ENCODE data around the gene TAF8.

TAF8 gene

DNA sequence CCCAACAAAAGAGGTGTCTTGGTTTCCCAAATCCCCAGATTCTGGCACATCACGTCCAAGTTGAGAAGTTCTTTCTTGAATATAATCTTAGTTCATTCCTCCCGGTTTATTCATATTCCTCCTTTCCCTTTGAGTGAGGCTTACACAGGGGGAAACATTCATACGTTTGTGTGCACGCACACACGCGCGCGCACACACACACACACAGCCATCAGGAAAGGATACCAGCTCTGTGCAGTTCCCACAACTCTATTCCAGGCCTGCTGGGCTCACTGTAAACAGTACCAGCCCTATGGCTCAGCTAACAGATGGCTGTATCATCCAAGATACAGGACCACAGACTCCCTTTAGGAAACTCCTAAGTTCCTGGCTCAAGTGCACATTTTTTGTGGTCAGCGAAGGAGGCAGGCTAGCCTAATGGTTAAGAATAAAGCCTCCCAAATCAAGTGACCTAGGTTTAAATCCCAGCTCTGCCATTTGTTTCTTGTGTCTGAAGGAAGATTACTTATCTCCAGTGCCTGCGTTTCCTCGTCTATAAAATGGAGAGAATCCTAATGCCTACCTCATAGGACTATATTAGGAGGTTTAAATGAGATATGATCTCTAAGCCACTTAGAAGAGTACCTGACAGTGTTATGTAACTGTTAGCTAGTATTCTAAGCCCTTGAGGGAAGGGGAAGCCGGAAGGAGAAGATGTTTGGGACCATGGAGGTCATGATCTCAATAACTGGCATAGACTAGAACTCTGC, 3.7 kb upstream of the TAF8 start:
- Histone ChIP-seq H3K9me3 (ENCODE audit: insufficient read depth, low read depth, low read length) (no peaks in the 10 kb centered on the region), H3K9ac (ENCODE audit: low read depth, low read length) (no peak overlapping the region), H3K27me3 (ENCODE audit: insufficient read depth, low read length) (peaks cover 69% of the 10 kb centered on the region), H3K27ac (ENCODE audit: low read depth, low read length) (no peak overlapping the region), H3K4me3 (ENCODE audit: low read length) (no peak overlapping the region), H3K4me1 (ENCODE audit: insufficient read depth, low read length) (peaks cover 18% of the 10 kb centered on the region), H3K36me3 (ENCODE audit: insufficient read depth, low read length) (no peaks in the 10 kb centered on the region)
- WGBS, result 51% methylated on average over 12 of the region's 12 CpGs

DNA sequence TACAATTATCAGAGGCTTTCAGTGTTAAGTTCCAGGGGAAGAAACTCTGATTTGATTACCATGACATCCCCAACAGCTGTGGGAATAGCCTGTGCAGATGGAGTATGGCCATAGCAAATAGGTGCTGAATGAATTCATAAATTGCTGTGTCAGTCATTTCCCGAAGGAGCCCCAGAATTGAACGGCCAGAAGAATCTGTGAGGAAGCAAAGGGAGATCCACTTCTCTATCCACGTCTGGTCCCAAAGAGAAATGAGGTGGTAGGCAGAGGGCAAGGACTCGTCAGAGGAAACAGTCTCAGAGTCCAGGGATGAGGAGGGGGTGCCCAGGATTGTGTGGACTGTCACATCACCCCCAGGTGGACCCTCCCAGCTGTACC, 3.1 kb upstream of the TAF8 start:
- no peaks in the 10 kb centered on the region for H3K9me3 ChIP-seq (ENCODE audit: insufficient read depth, low read depth, low read length)
- H3K27ac ChIP-seq (ENCODE audit: low read depth, low read length), result no peak overlapping the region
- H3K4me1 ChIP-seq (ENCODE audit: insufficient read depth, low read length), result peaks cover 17% of the 10 kb centered on the region
- WGBS, result 66% methylated on average over 4 of the region's 4 CpGs
- H3K4me3 ChIP-seq (ENCODE audit: low read length), result no peak overlapping the region
- peaks cover 5% of the 10 kb centered on the region for H3K36me3 ChIP-seq (ENCODE audit: insufficient read depth, low read length)
- peaks cover 69% of the 10 kb centered on the region for H3K27me3 ChIP-seq (ENCODE audit: insufficient read depth, low read length)
- H3K9ac ChIP-seq (ENCODE audit: low read depth, low read length), result no peak overlapping the region

DNA sequence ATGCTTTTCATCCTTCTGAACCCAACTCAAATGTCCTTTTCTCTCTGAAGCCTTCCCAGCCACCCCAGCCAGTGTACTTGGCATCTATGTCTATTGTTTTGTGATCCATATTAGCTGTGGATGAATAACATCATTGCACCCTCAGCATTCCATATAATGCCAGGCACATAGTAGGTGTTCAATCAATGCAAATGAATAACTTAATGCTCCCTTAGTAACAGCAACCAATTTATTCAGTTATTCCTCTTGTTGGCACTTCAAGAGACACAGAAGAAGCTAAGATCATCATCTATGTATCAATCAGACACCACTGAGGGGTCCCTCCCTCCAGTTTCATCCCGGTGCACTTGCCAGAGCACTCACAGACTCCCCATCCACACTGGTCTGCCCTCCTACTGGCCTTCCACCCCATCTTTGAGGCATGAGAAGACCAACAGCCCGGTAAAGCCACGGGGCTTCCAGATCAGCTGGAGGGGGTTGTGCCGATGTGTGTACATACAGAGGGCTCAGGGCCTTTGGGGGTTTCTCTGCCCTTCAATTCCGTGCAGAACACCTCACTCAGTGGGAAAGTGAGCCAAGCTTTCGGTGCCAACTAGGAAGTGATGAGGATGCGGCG, 2.4 kb upstream of the TAF8 start:
- peak overlapping the region; percentile 58 for H3K4me3 ChIP-seq (ENCODE audit: low read length)
- H3K27me3 ChIP-seq (ENCODE audit: insufficient read depth, low read length), result peaks cover 66% of the 10 kb centered on the region
- no peak overlapping the region for H3K27ac ChIP-seq (ENCODE audit: low read depth, low read length)
- H3K9me3 ChIP-seq (ENCODE audit: insufficient read depth, low read depth, low read length), result no peaks in the 10 kb centered on the region
- peaks cover 17% of the 10 kb centered on the region for H3K4me1 ChIP-seq (ENCODE audit: insufficient read depth, low read length)
- H3K9ac ChIP-seq (ENCODE audit: low read depth, low read length), result peak overlapping the region; percentile 61
- WGBS, result 6% methylated on average over 8 of the region's 8 CpGs
- peaks cover 11% of the 10 kb centered on the region for H3K36me3 ChIP-seq (ENCODE audit: insufficient read depth, low read length)

DNA sequence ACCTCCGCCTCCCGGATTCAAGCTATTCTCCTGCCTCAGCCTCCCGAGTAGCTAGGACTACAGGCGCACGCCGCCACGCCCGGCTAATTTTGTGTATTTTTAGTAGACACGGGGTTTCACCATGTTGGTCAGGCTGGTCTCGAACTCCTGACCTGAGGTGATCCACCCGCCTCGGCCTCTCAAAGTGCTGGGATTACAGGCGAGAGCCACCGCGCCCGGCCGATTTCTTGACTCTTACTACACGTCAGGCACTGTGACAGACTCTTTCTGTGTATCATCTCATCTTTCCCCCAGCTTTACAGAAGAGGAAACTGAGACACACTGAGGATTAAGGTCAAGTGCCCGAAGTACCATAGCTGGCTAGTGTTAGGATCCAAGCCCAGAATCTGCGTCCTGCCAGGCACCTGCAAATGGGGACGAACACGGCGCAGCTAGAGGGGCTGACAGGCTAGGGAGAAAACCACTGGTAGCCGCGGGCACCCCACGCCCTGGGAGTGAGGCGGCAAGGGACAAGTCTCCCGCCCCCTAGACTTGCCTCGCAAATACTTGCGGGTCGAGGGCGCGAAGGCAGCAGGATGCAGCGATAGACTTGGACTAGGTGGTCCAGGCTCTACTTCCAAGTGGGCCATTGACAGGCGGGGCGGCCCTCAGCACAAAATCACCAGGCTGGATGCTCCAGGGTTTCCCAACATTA, 1.1 kb upstream of the TAF8 start:
- Histone ChIP-seq H3K4me1 (ENCODE audit: insufficient read depth, low read length) (peaks cover 17% of the 10 kb centered on the region), H3K9ac (ENCODE audit: low read depth, low read length) (no peak overlapping the region), H3K27me3 (ENCODE audit: insufficient read depth, low read length) (peaks cover 55% of the 10 kb centered on the region), H3K27ac (ENCODE audit: low read depth, low read length) (no peak overlapping the region), H3K36me3 (ENCODE audit: insufficient read depth, low read length) (peaks cover 24% of the 10 kb centered on the region), H3K4me3 (ENCODE audit: low read length) (peak overlapping the region; percentile 58), H3K9me3 (ENCODE audit: insufficient read depth, low read depth, low read length) (no peaks in the 10 kb centered on the region)
- 82% methylated on average over 36 of the region's 36 CpGs for WGBS

DNA sequence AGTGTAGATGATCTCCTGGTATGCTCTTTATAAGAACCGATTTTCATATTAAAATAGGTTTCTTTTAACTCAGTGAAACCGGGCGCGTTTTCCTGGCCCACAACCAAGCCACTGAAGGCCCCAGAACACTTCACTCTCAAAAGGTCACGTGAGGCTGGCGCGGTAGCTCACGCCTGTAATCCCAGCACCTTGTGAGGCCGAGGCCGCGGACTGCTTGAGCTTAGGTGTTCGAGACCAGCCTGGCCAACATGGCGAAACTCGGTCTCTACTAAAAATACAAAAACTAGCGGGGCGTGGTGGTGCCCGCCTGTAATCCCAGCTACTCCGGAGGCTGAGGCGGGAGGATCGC, 402 bp upstream of the TAF8 start:
- peaks cover 17% of the 10 kb centered on the region for H3K4me1 ChIP-seq (ENCODE audit: insufficient read depth, low read length)

DNA sequence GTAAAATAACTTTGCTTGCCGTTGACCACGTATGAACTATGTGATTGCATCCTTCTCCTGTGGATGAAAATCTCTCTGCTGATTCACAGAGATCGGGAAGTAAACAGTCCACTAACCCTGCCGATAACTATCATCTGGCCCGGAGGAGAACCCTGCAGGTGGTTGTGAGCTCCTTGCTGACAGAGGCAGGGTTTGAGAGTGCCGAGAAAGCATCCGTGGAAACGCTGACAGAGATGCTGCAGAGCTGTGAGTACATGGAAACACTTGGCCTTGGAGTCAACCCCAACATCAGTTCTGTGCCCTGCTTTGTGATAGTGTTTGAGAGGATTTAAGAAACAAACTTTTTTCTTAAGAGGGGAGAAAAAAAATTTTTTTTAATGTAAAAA, 937 bp downstream of the TAF8 start:
- no peak overlapping the region; the same call in 1 of the 2 replicates for H3K27ac ChIP-seq (ENCODE audit: low read depth, low read length)
- H3K27me3 ChIP-seq (ENCODE audit: insufficient read depth, low read length), result peaks cover 38% of the 10 kb centered on the region
- peaks cover 41% of the 10 kb centered on the region for H3K36me3 ChIP-seq (ENCODE audit: insufficient read depth, low read length)
- no peak overlapping the region for H3K9ac ChIP-seq (ENCODE audit: low read depth, low read length)
- H3K4me3 ChIP-seq (ENCODE audit: low read length), result peak overlapping the region; percentile 73
- peaks cover 6% of the 10 kb centered on the region; the same call in 1 of the 2 replicates for H3K4me1 ChIP-seq (ENCODE audit: insufficient read depth, low read length)
- H3K9me3 ChIP-seq (ENCODE audit: insufficient read depth, low read depth, low read length), result no peaks in the 10 kb centered on the region
- WGBS, result 67% methylated on average over 8 of the region's 8 CpGs

More for the DNA sequence above, 402 bp upstream of the TAF8 start:
- no peaks in the 10 kb centered on the region for H3K9me3 ChIP-seq (ENCODE audit: insufficient read depth, low read depth, low read length)
- H3K36me3 ChIP-seq (ENCODE audit: insufficient read depth, low read length), result peaks cover 28% of the 10 kb centered on the region
- H3K27me3 ChIP-seq (ENCODE audit: insufficient read depth, low read length), result peaks cover 50% of the 10 kb centered on the region
- H3K9ac ChIP-seq (ENCODE audit: low read depth, low read length), result no peak overlapping the region
- no peak overlapping the region for H3K27ac ChIP-seq (ENCODE audit: low read depth, low read length)
- H3K4me3 ChIP-seq (ENCODE audit: low read length), result peak overlapping the region; percentile 73
- 76% methylated on average over 20 of the region's 20 CpGs for WGBS

DNA sequence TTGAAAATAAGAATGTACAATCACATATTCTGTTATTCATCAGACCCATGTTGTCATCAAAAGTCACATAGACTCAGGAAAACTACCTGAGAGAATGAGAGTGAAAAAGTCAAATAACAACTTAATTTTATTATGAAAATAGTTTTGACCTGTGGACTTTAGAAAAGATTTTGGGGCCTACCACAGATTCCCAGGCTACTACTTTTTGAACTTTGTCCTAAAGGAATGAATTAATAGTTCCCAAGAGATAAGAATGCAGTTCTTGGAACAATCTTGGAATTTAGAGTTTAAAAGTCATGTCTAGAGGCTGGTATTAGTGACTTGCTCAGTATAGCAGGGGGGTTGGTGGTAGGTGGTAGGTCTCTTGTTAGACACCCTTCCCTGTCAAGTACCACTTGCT, 3.3 kb downstream of the TAF8 start:
- 0 out of 2 replicates have a peak, but pooled peaks cover 4% of the 10 kb centered on the region for H3K4me1 ChIP-seq (ENCODE audit: insufficient read depth, low read length)
- no peaks in the 10 kb centered on the region for H3K9me3 ChIP-seq (ENCODE audit: insufficient read depth, low read depth, low read length)
- no peak overlapping the region for H3K9ac ChIP-seq (ENCODE audit: low read depth, low read length)
- H3K4me3 ChIP-seq (ENCODE audit: low read length), result no peak overlapping the region
- H3K27ac ChIP-seq (ENCODE audit: low read depth, low read length), result no peak overlapping the region
- peaks cover 64% of the 10 kb centered on the region for H3K36me3 ChIP-seq (ENCODE audit: insufficient read depth, low read length)
- H3K27me3 ChIP-seq (ENCODE audit: insufficient read depth, low read length), result peaks cover 14% of the 10 kb centered on the region

DNA sequence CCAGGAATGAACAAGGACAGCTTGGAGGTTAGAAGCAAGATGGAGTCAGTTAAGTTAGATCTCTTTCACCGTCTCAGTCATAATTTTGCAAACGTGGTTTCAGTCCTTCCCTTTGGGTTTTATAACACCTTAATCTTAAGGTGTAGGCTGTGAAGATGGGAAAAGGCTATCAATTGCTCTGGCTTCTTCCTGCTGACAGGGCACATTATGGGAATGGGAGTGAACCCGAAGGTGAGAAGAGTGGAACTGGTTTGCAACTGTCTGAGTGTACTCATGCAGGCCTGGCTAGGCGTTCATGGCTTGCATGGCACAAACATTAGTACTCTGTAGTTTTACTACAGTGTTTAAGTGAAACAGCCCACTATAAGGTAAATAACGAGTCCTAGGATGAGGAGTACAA, 9.4 kb downstream of the TAF8 start:
- no peak overlapping the region for H3K27ac ChIP-seq (ENCODE audit: low read depth, low read length)
- H3K36me3 ChIP-seq (ENCODE audit: insufficient read depth, low read length), result peaks cover 90% of the 10 kb centered on the region
- no peak overlapping the region for H3K9ac ChIP-seq (ENCODE audit: low read depth, low read length)
- WGBS, result 95% methylated on average over 5 of the region's 5 CpGs
- no peaks in the 10 kb centered on the region for H3K27me3 ChIP-seq (ENCODE audit: insufficient read depth, low read length)
- no peak overlapping the region for H3K4me3 ChIP-seq (ENCODE audit: low read length)
- H3K4me1 ChIP-seq (ENCODE audit: insufficient read depth, low read length), result no peaks in the 10 kb centered on the region
- H3K9me3 ChIP-seq (ENCODE audit: insufficient read depth, low read depth, low read length), result no peaks in the 10 kb centered on the region

DNA sequence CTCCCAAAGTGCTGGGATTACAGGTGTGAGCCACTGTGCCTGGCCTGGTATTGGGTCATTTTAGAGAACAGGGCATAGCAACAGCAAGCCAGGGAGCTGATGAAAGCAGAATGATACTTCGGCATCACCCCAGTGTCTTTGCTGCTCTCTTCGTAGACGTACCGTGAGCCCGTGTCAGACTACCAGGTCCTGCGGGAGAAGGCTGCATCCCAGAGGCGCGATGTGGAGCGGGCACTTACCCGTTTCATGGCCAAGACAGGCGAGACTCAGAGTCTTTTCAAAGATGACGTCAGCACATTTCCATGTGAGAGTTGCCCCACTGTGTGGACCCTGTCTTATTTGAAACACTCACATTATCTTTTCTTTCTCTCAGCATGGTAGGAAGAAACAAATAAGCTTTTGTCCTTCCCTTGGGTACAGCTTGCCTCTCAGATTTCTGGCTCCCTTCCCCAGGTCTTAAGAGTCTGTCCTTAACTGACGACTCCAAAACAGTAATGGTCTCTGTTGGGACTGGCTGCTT, 15.9 kb downstream of the TAF8 start:
- WGBS, result 93% methylated on average over 13 of the region's 13 CpGs
- no peaks in the 10 kb centered on the region for H3K9me3 ChIP-seq (ENCODE audit: insufficient read depth, low read depth, low read length)
- H3K27ac ChIP-seq (ENCODE audit: low read depth, low read length), result no peak overlapping the region
- H3K36me3 ChIP-seq (ENCODE audit: insufficient read depth, low read length), result peaks cover 87% of the 10 kb centered on the region
- no peaks in the 10 kb centered on the region for H3K4me1 ChIP-seq (ENCODE audit: insufficient read depth, low read length)
- H3K27me3 ChIP-seq (ENCODE audit: insufficient read depth, low read length), result no peaks in the 10 kb centered on the region
- H3K4me3 ChIP-seq (ENCODE audit: low read length), result no peak overlapping the region
- H3K9ac ChIP-seq (ENCODE audit: low read depth, low read length), result no peak overlapping the region

DNA sequence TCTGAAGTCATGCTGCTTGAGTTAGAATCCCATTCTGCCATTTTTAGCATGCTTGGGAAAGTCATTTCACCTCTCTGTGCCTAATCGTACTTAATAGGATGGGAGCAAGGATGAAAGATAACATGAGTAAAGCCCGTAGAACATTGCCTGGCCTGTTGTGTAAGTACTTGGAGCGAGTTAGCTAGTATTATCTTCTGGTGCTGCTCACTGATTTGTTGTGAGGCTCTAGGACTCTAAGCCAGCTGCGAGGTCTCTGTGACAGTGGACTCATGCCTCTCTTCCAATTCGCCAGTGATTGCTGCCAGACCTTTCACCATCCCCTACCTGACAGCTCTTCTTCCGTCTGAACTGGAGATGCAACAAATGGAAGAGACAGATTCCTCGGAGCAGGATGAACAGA, 17.8 kb downstream of the TAF8 start:
- Histone ChIP-seq H3K9ac (ENCODE audit: low read depth, low read length) (no peak overlapping the region), H3K4me1 (ENCODE audit: insufficient read depth, low read length) (no peaks in the 10 kb centered on the region), H3K4me3 (ENCODE audit: low read length) (no peak overlapping the region), H3K27me3 (ENCODE audit: insufficient read depth, low read length) (no peaks in the 10 kb centered on the region), H3K27ac (ENCODE audit: low read depth, low read length) (no peak overlapping the region), H3K9me3 (ENCODE audit: insufficient read depth, low read depth, low read length) (no peaks in the 10 kb centered on the region), H3K36me3 (ENCODE audit: insufficient read depth, low read length) (peaks cover 85% of the 10 kb centered on the region)
- 94% methylated on average over 7 of the region's 7 CpGs for WGBS

DNA sequence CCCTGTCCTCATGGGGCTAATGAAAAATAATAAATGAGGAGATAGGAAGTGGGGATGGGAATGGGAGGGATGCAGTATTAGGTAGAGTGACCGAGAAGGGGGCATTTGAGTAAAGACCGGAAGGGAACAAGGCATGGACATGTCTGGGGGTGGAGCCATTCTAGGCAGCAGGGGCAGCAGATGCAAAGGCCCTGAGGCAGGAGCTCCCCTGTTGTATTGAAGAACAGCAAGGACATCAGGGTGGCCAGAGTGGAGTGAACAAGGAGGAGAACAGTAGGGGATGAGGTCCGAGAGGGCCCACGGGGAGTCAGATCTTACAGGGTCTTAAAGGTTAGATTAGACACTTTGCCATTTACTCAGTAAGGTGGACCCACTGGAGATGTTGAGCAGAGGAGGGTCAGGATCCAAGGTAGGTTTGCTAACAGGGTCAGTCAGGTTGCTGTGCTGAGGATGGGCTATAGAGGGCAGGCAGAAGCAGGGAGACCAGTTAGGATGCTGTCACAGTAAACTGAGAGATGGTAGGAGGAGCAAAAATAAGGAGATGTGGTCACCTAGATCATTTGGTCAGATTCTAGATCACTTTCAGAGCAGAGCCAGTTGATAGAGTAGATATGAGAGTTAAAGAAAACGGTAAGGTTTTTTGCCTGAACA, 18.7 kb downstream of the TAF8 start:
- Histone ChIP-seq H3K9ac (ENCODE audit: low read depth, low read length) (no peak overlapping the region), H3K27ac (ENCODE audit: low read depth, low read length) (no peak overlapping the region), H3K9me3 (ENCODE audit: insufficient read depth, low read depth, low read length) (no peaks in the 10 kb centered on the region), H3K4me1 (ENCODE audit: insufficient read depth, low read length) (no peaks in the 10 kb centered on the region), H3K27me3 (ENCODE audit: insufficient read depth, low read length) (no peaks in the 10 kb centered on the region), H3K36me3 (ENCODE audit: insufficient read depth, low read length) (peaks cover 81% of the 10 kb centered on the region), H3K4me3 (ENCODE audit: low read length) (no peak overlapping the region)
- WGBS, result 95% methylated on average over 5 of the region's 5 CpGs
